Measurements from ENCODE around the gene SCYGR7. TPM values are rescaled to one million over a fixed set of nuclear protein-coding genes. Genes with fewer than 3 reads are reported as not detected.

Gene SCYGR7
- total RNA-seq, 3 donors from 2014 or later (not counting 1 experiment from before 2014, with no cell fraction given): not detected

DNA sequence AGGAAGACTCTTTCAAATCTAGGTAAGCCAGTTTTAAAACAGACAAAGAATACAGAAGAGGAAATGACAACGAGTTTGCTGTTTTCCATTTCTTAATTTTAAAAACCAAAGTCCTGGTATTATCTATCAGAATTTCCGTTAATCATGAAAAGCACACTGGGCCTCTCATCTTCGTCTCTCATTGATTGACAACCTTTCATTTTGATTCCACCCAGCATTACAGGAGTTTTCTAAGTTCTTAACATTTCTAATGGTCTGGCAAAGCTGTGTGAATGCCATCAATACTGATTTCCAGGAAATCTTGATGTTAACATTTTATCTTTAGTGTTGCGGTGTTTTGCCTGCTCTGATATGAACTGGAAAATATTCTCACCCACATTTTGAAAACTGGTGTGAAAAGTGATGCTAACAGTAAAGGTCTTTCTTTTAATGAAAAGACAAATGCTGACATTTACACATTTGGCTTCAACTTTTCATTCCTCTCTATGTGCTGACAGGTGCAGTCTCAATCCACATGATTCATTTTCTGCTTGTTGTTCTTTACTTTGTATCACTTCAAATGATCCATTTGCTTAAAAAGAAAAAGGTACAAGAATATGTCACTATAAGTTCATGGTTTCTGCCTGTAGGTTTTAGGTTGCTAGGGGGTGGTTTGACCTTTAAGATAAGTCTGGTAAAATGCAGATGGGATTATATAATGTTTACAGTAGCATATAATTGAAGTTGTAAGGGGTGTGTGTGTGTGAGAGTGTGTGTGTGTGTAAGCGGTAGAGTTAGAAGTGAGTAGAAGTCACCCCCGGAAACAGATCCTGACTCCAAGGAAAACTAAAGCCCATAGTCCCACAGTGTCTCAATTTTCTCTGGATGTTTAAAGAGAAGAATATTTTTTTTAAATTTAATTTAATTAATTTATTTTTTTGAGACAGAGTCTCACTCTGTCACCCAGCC is 47.0 kb downstream of the SCYGR7 start:
- no peaks in the 10 kb centered on the region for H3K36me3 Mint-ChIP-seq
- ATAC-seq (no peak), DNase-seq (no peak)
- peaks cover 0 to 3% of the 10 kb centered on the region in 2 donors for H3K27me3 Mint-ChIP-seq (ENCODE audit: low read depth in 2 of 2)
- H3K9me3 ChIP-seq (ENCODE audit: control insufficient read depth, insufficient read depth, low read length): no peaks in the 10 kb centered on the region
- no peaks in the 10 kb centered on the region for H3K36me3 ChIP-seq (ENCODE audit: control insufficient read depth, insufficient read depth, low read length)
- no peak overlapping the region for H3K4me3 ChIP-seq (ENCODE audit: low read length)
- H3K27me3 ChIP-seq (ENCODE audit: control insufficient read depth, insufficient read depth, low read length): no peaks in the 10 kb centered on the region
- H3K27ac ChIP-seq (ENCODE audit: low read length): no peak overlapping the region
- H3K9me3 Mint-ChIP-seq: no peaks in the 10 kb centered on the region
- H3K4me1 ChIP-seq (ENCODE audit: control insufficient read depth, insufficient read depth, low read length): no peaks in the 10 kb centered on the region
- 81% methylated on average over 4 of the region's 6 CpGs for WGBS (ENCODE audit: insufficient coverage)
- H3K27ac Mint-ChIP-seq: no peak overlapping the region
- no peak overlapping the region for H3K4me3 Mint-ChIP-seq
- no peak for TF ChIP-seq CTCF (IDR thresholded peaks at IDR 0.05)
- intact Hi-C loops (cut with micrococcal nuclease): no loop called here
- H3K4me1 Mint-ChIP-seq: no peaks in the 10 kb centered on the region

Other genes starting within 250 kb of the SCYGR7 start
- not detected for gene SCYGR2, start 129.4 kb upstream of the SCYGR7 start, total RNA-seq
- not detected for gene SCYGR3, start 113.5 kb upstream of the SCYGR7 start, total RNA-seq
- gene SCYGR4, start 110.8 kb upstream of the SCYGR7 start, total RNA-seq: not detected
- not detected for gene SCYGR5, start 61.5 kb upstream of the SCYGR7 start, total RNA-seq
- not detected for gene SLC19A3, start 10.3 kb upstream of the SCYGR7 start, total RNA-seq
- gene SCYGR6, start 3.6 kb upstream of the SCYGR7 start, total RNA-seq: not detected
- gene SCYGR8, start 17.6 kb downstream of the SCYGR7 start, total RNA-seq: not detected
- 1 to 10 TPM in 1 of 3 donors, not detected in 2; 2.0 TPM for gene CCL20, start 85.5 kb downstream of the SCYGR7 start, total RNA-seq
- gene DAW1, start 143.3 kb downstream of the SCYGR7 start, total RNA-seq: not detected